ENCODE data around the gene HDAC7.
"Not testable (repeated sequence)": the region's sequence is repeated elsewhere in the genome, so short reads cannot be mapped to it uniquely, and the experiment has no call there.

The HDAC7 gene

GRCh38 chr12:47842543-47842942 is 22.8 kb upstream of the HDAC7 start:
- H3K4me1 ChIP-seq; H3K27me3 ChIP-seq (ENCODE audit: low read depth); H3K9me3 ChIP-seq; DNase-seq (ENCODE audit: low spot score in 2 of 2); H3K4me3 ChIP-seq; H3K36me3 ChIP-seq (replicated peaks): not testable (repeated sequence)
- in situ Hi-C loops (cut with MboI; ENCODE audit: low sequenced_read_pairs) = loop anchor here (10.0 kb wide), 1 partner anchor 128 kb away; no protein-coding TSS in a partner anchor

- Histone ChIP-seq H3K36me3 (replicated peaks) (no peaks in the 10 kb centered on the region), H3K4me3 (no peak overlapping the region), H3K27me3 (ENCODE audit: low read depth) (peaks cover 8% of the 10 kb centered on the region), H3K9me3 (no peaks in the 10 kb centered on the region), H3K4me1 (no peaks in the 10 kb centered on the region)
- no peak for DNase-seq (ENCODE audit: low spot score in 2 of 2)
- in situ Hi-C loops (cut with MboI; ENCODE audit: low sequenced_read_pairs) = loop anchor here (10.0 kb wide), 1 partner anchor 127 kb away; no protein-coding TSS in a partner anchor
These were observed 22.2 kb upstream of the HDAC7 start for GRCh38 chr12:47841910-47842309.

DNA sequence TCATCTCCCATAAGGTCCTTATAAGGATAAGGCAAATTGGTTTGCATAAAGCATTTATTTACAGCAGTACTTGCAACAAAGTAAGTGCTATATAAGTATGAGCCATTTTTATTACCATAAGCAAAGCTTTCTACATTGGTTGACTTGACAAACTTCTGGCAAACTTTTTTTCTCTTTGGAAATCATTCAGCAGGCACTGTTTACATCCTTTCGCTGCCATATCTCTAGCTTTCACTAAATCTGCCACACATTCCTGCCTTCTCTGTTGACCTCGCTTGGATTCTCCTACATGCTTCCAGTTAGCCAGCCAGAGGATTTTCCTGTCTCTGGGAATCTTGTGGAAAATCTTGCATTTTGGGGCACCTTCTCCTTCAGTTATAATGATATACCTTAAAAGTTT is 21.8 kb upstream of the HDAC7 start:
- H3K4me1 ChIP-seq = no peaks in the 10 kb centered on the region
- in situ Hi-C loops (cut with MboI; ENCODE audit: low sequenced_read_pairs) = loop anchor here (10.0 kb wide), 1 partner anchor 127 kb away; no protein-coding TSS in a partner anchor
- no peaks in the 10 kb centered on the region for H3K9me3 ChIP-seq
- no peaks in the 10 kb centered on the region for H3K36me3 ChIP-seq (replicated peaks)
- H3K4me3 ChIP-seq = no peak overlapping the region
- no peak for DNase-seq (ENCODE audit: low spot score in 2 of 2)
- H3K27me3 ChIP-seq (ENCODE audit: low read depth) = peaks cover 8% of the 10 kb centered on the region

DNA sequence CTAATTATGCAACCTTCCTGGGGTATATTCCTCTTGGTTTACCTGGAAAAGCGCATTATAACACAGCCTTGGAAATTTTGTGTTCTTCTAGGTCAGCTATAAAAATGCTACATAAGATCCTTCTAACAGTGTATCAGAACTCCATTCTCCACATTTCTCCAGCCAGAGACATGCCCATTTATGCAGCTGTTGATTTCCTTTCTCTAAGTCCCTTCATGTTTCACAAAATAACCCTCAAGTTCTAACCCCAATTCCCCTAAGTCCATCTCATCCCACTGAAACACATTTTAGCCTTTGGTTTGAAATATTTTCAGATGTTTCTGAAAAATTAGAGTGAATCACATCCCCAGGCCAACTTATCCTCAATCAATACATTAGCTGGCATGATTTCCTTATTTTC is 20.9 kb upstream of the HDAC7 start:
- no peak for DNase-seq (ENCODE audit: low spot score in 2 of 2)
- H3K27me3 ChIP-seq (ENCODE audit: low read depth) = peaks cover 8% of the 10 kb centered on the region
- in situ Hi-C loops (cut with MboI; ENCODE audit: low sequenced_read_pairs) = loop anchor here (10.0 kb wide), 1 partner anchor 126 kb away; no protein-coding TSS in a partner anchor
- H3K36me3 ChIP-seq (replicated peaks) = no peaks in the 10 kb centered on the region
- no peaks in the 10 kb centered on the region for H3K4me1 ChIP-seq
- no peak overlapping the region for H3K4me3 ChIP-seq
- H3K9me3 ChIP-seq = no peaks in the 10 kb centered on the region

- H3K27me3 ChIP-seq (ENCODE audit: low read depth) = peaks cover 8% of the 10 kb centered on the region
- H3K36me3 ChIP-seq (replicated peaks) = no peaks in the 10 kb centered on the region
- in situ Hi-C loops (cut with MboI; ENCODE audit: low sequenced_read_pairs) = no loop called here
- no peak for DNase-seq (ENCODE audit: low spot score in 2 of 2)
- no peaks in the 10 kb centered on the region for H3K4me1 ChIP-seq
- no peaks in the 10 kb centered on the region for H3K9me3 ChIP-seq
- no peak overlapping the region for H3K4me3 ChIP-seq
These were observed 19.6 kb upstream of the HDAC7 start for GRCh38 chr12:47839214-47839876.

- H3K9me3 ChIP-seq = no peaks in the 10 kb centered on the region
- no peaks in the 10 kb centered on the region for H3K36me3 ChIP-seq (replicated peaks)
- no peaks in the 10 kb centered on the region for H3K4me1 ChIP-seq
- in situ Hi-C loops (cut with MboI; ENCODE audit: low sequenced_read_pairs) = no loop called here
- DNase-seq (ENCODE audit: low spot score in 2 of 2) = peak in 1 of 2 experiments; percentile 57
- peaks cover 8% of the 10 kb centered on the region for H3K27me3 ChIP-seq (ENCODE audit: low read depth)
- H3K4me3 ChIP-seq = no peak overlapping the region
These were observed 18.7 kb upstream of the HDAC7 start for GRCh38 chr12:47838286-47838931.

- Histone ChIP-seq H3K4me3 (no peak overlapping the region), H3K4me1 (no peaks in the 10 kb centered on the region), H3K36me3 (replicated peaks) (no peaks in the 10 kb centered on the region), H3K9me3 (no peaks in the 10 kb centered on the region), H3K27me3 (ENCODE audit: low read depth) (peaks cover 8% of the 10 kb centered on the region)
- peak; percentile 63 to 74 for DNase-seq (ENCODE audit: low spot score in 2 of 2)
- in situ Hi-C loops (cut with MboI; ENCODE audit: low sequenced_read_pairs) = no loop called here
These were observed 17.8 kb upstream of the HDAC7 start for GRCh38 chr12:47837190-47838171.

DNA sequence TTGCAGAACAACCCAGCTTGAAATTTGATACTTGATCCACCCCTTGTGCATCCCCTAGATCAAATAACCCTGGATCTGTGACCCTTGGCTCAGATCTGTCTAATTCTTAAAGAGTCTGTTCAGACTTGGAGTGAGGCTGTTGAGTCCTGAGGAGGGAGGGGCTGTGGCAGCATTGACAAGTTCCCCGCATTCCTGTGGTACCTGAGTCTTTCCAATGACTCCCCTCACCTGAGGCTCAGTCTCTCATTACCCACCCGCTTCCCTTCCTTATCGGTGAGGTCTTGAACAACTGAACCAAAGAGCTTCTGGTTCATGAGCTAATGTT is 16.1 kb upstream of the HDAC7 start:
- Histone ChIP-seq H3K36me3 (replicated peaks) (no peaks in the 10 kb centered on the region), H3K4me1 (no peaks in the 10 kb centered on the region), H3K27me3 (ENCODE audit: low read depth) (peaks cover 5% of the 10 kb centered on the region; the same call in 1 of the 2 replicates), H3K4me3 (no peak overlapping the region), H3K9me3 (no peaks in the 10 kb centered on the region)
- no peak for DNase-seq (ENCODE audit: low spot score in 2 of 2)
- in situ Hi-C loops (cut with MboI; ENCODE audit: low sequenced_read_pairs) = no loop called here

GRCh38 chr12:47835006-47835830 is 15.5 kb upstream of the HDAC7 start:
- no peak for DNase-seq (ENCODE audit: low spot score in 2 of 2)
- Histone ChIP-seq H3K9me3 (no peaks in the 10 kb centered on the region), H3K4me1 (no peaks in the 10 kb centered on the region), H3K27me3 (ENCODE audit: low read depth) (no peaks in the 10 kb centered on the region), H3K36me3 (replicated peaks) (no peaks in the 10 kb centered on the region), H3K4me3 (no peak overlapping the region)
- in situ Hi-C loops (cut with MboI; ENCODE audit: low sequenced_read_pairs) = no loop called here

DNA sequence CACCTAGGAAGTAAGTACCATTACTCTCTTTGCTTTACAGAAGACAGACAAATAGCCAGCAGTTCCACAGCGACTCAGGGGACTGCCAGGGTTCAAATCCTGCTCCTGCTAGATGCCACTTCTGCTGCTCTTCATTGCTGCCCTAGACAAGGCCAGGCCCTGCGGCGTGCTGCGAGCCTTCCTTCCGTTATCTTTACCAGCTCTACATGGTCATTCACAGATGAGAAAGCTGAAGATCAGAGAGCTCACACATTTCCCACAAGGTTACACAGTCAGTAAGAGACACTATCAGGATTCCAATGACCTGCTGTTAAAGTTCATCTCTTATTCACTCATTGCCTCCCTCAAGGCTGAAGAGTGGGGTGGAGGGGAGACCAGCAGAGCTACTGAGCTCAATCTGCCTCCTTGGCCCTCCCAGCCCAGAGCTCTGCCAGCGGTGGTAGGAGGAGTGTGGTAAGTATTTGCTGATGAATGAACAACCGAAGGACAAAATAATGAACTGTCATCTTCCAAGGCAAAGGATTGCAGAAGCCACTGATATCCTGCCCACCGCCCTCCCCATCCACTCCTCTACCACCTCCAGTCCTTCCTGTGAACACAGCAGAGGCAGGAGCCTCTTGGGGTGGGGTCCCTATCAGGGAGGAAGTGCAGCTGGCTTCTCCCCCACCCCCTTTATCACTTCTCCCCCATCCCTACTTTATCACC is 14.6 kb upstream of the HDAC7 start:
- in situ Hi-C loops (cut with MboI; ENCODE audit: low sequenced_read_pairs) = no loop called here
- Histone ChIP-seq H3K4me1 (no peaks in the 10 kb centered on the region; the same call in 1 of the 2 replicates), H3K27me3 (ENCODE audit: low read depth) (no peaks in the 10 kb centered on the region), H3K36me3 (replicated peaks) (no peaks in the 10 kb centered on the region), H3K9me3 (no peaks in the 10 kb centered on the region), H3K4me3 (no peak overlapping the region)
- DNase-seq (ENCODE audit: low spot score in 2 of 2) = no peak

- in situ Hi-C loops (cut with MboI; ENCODE audit: low sequenced_read_pairs) = no loop called here
- Histone ChIP-seq H3K36me3 (replicated peaks) (no peaks in the 10 kb centered on the region), H3K27me3 (ENCODE audit: low read depth) (no peaks in the 10 kb centered on the region), H3K4me1 (peaks cover 4% of the 10 kb centered on the region), H3K4me3 (no peak overlapping the region), H3K9me3 (no peaks in the 10 kb centered on the region)
- DNase-seq (ENCODE audit: low spot score in 2 of 2) = no peak
These were observed 13.9 kb upstream of the HDAC7 start for GRCh38 chr12:47833591-47834012.

DNA sequence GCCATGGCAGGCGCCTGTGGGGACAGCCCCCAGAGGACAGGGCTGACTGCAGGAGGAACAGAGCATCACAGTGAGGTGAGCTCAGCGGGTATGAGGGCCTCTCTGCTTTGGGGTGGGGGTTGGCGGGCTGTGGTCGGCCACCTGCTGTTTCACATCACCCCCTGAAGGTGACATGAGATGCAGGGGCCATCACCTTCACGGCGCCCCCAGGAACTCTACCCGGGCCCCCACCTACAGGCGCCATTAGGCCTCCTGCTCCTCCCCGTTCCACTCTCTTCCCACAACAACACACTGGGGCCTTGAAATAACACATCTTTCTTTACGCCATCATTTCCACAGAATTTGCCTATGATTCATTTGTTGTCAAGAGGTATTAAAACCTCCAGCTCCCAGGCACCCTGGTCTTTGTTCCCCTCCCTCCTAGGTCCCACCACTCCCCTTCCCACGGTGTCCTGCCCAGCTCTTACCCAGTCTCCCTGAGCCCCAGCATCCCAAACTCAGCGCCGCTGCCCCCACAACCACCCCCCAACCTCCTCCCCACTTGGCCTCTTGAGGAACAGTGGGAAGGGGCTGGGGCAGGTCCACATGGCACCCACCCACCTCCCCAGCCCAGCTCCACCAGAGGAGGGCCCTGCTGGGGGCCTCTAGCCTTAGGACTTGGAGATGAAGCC is 12.7 kb upstream of the HDAC7 start:
- Histone ChIP-seq H3K36me3 (replicated peaks) (no peaks in the 10 kb centered on the region), H3K27me3 (ENCODE audit: low read depth) (no peaks in the 10 kb centered on the region), H3K9me3 (no peaks in the 10 kb centered on the region), H3K4me1 (peaks cover 4% of the 10 kb centered on the region), H3K4me3 (no peak overlapping the region)
- no peak for DNase-seq (ENCODE audit: low spot score in 2 of 2)
- in situ Hi-C loops (cut with MboI; ENCODE audit: low sequenced_read_pairs) = no loop called here

Data from HAP-1 (cell line).